ENCODE measurements around the gene TAS2R40.
"Not testable (repeated sequence)": the region's sequence is repeated elsewhere in the genome, so short reads cannot be mapped to it uniquely, and the experiment has no call there.

The TAS2R40 gene

GRCh38 chr7:143256325-143256724 is 34.5 kb downstream of the TAS2R40 start:
- no peaks in the 10 kb centered on the region for H3K4me1 ChIP-seq (ENCODE audit: control insufficient read depth, insufficient read depth, low read length)
- no peaks in the 10 kb centered on the region for H3K27me3 ChIP-seq (ENCODE audit: control insufficient read depth, insufficient read depth, low read length)
- no peak overlapping the region for H3K9ac ChIP-seq (ENCODE audit: low read depth, low read length)
- no peak overlapping the region for H3K4me3 ChIP-seq (ENCODE audit: low read depth, low read length)
- H3K9me3 ChIP-seq (ENCODE audit: control insufficient read depth, insufficient read depth, low read length) = no peaks in the 10 kb centered on the region
- H3K36me3 ChIP-seq (ENCODE audit: control insufficient read depth, insufficient read depth, low read length) = no peaks in the 10 kb centered on the region

- Histone ChIP-seq H3K4me1 (ENCODE audit: control insufficient read depth, insufficient read depth, low read length) (no peaks in the 10 kb centered on the region), H3K27me3 (ENCODE audit: control insufficient read depth, insufficient read depth, low read length) (no peaks in the 10 kb centered on the region)
Observed at GRCh38 chr7:143256932-143257331, 35.1 kb downstream of the TAS2R40 start.

GRCh38 chr7:143257501-143257900 is 35.7 kb downstream of the TAS2R40 start:
- no peaks in the 10 kb centered on the region for H3K36me3 ChIP-seq (ENCODE audit: control insufficient read depth, insufficient read depth, low read length)
- H3K9me3 ChIP-seq (ENCODE audit: control insufficient read depth, insufficient read depth, low read length) = no peaks in the 10 kb centered on the region
- no peak overlapping the region for H3K4me3 ChIP-seq (ENCODE audit: low read depth, low read length)
- H3K4me1 ChIP-seq (ENCODE audit: control insufficient read depth, insufficient read depth, low read length) = no peaks in the 10 kb centered on the region
- no peaks in the 10 kb centered on the region for H3K27me3 ChIP-seq (ENCODE audit: control insufficient read depth, insufficient read depth, low read length)
- no peak overlapping the region for H3K9ac ChIP-seq (ENCODE audit: low read depth, low read length)

More at GRCh38 chr7:143256932-143257331, 35.1 kb downstream of the TAS2R40 start:
- no peaks in the 10 kb centered on the region for H3K9me3 ChIP-seq (ENCODE audit: control insufficient read depth, insufficient read depth, low read length)
- no peaks in the 10 kb centered on the region for H3K36me3 ChIP-seq (ENCODE audit: control insufficient read depth, insufficient read depth, low read length)
- H3K9ac ChIP-seq (ENCODE audit: low read depth, low read length) = no peak overlapping the region
- H3K4me3 ChIP-seq (ENCODE audit: low read depth, low read length) = no peak overlapping the region

- Histone ChIP-seq H3K27me3 (ENCODE audit: control insufficient read depth, insufficient read depth, low read length) (no peaks in the 10 kb centered on the region), H3K9ac (ENCODE audit: low read depth, low read length) (no peak overlapping the region), H3K36me3 (ENCODE audit: control insufficient read depth, insufficient read depth, low read length) (no peaks in the 10 kb centered on the region), H3K4me1 (ENCODE audit: control insufficient read depth, insufficient read depth, low read length) (peaks cover 3% of the 10 kb centered on the region), H3K9me3 (ENCODE audit: control insufficient read depth, insufficient read depth, low read length) (no peaks in the 10 kb centered on the region), H3K4me3 (ENCODE audit: low read depth, low read length) (no peak overlapping the region)
Observed at GRCh38 chr7:143258831-143259230, 37.0 kb downstream of the TAS2R40 start.

- Histone ChIP-seq H3K27me3 (ENCODE audit: control insufficient read depth, insufficient read depth, low read length) (peaks cover 5% of the 10 kb centered on the region), H3K4me1 (ENCODE audit: control insufficient read depth, insufficient read depth, low read length) (peaks cover 3% of the 10 kb centered on the region), H3K9me3 (ENCODE audit: control insufficient read depth, insufficient read depth, low read length) (no peaks in the 10 kb centered on the region), H3K4me3 (ENCODE audit: low read depth, low read length) (no peak overlapping the region), H3K36me3 (ENCODE audit: control insufficient read depth, insufficient read depth, low read length) (no peaks in the 10 kb centered on the region), H3K9ac (ENCODE audit: low read depth, low read length) (no peak overlapping the region)
Observed at GRCh38 chr7:143259765-143260164, 37.9 kb downstream of the TAS2R40 start.

- H3K36me3 ChIP-seq (ENCODE audit: control insufficient read depth, insufficient read depth, low read length) = no peaks in the 10 kb centered on the region
- no peaks in the 10 kb centered on the region for H3K9me3 ChIP-seq (ENCODE audit: control insufficient read depth, insufficient read depth, low read length)
- H3K27me3 ChIP-seq (ENCODE audit: control insufficient read depth, insufficient read depth, low read length) = peaks cover 7% of the 10 kb centered on the region
- no peak overlapping the region for H3K4me3 ChIP-seq (ENCODE audit: low read depth, low read length)
- H3K4me1 ChIP-seq (ENCODE audit: control insufficient read depth, insufficient read depth, low read length) = peaks cover 3% of the 10 kb centered on the region
- H3K9ac ChIP-seq (ENCODE audit: low read depth, low read length) = no peak overlapping the region
Observed at GRCh38 chr7:143261901-143262300, 40.1 kb downstream of the TAS2R40 start.

- H3K4me3 ChIP-seq (ENCODE audit: low read depth, low read length) = peak within 1 kb of the TSS; percentile 89
- peaks cover 7% of the 10 kb centered on the region for H3K27me3 ChIP-seq (ENCODE audit: control insufficient read depth, insufficient read depth, low read length)
- H3K9ac ChIP-seq (ENCODE audit: low read depth, low read length) = peak within 1 kb of the TSS; percentile 83
- no peaks in the 10 kb centered on the region for H3K36me3 ChIP-seq (ENCODE audit: control insufficient read depth, insufficient read depth, low read length)
- no peaks in the 10 kb centered on the region for H3K9me3 ChIP-seq (ENCODE audit: control insufficient read depth, insufficient read depth, low read length)
- H3K4me1 ChIP-seq (ENCODE audit: control insufficient read depth, insufficient read depth, low read length) = peaks cover 3% of the 10 kb centered on the region
Observed at GRCh38 chr7:143263266-143264195, 41.7 kb downstream of the TAS2R40 start, which contains the start of gene GSTK1. TSS of gene GSTK1 (plus strand) at chr7:143263441. CDS start at chr7:143263514, 73 bp downstream.

- H3K4me1 ChIP-seq (ENCODE audit: control insufficient read depth, insufficient read depth, low read length) = not testable (repeated sequence)
Observed at GRCh38 chr7:143264196-143264568, 42.3 kb downstream of the TAS2R40 start.

GRCh38 chr7:143265017-143265693 is 43.3 kb downstream of the TAS2R40 start:
- H3K4me3 ChIP-seq (ENCODE audit: low read depth, low read length) = no peak overlapping the region
- peaks cover 7% of the 10 kb centered on the region for H3K27me3 ChIP-seq (ENCODE audit: control insufficient read depth, insufficient read depth, low read length)
- H3K9me3 ChIP-seq (ENCODE audit: control insufficient read depth, insufficient read depth, low read length) = no peaks in the 10 kb centered on the region
- no peak overlapping the region for H3K9ac ChIP-seq (ENCODE audit: low read depth, low read length)
- peaks cover 3% of the 10 kb centered on the region for H3K4me1 ChIP-seq (ENCODE audit: control insufficient read depth, insufficient read depth, low read length)
- no peaks in the 10 kb centered on the region for H3K36me3 ChIP-seq (ENCODE audit: control insufficient read depth, insufficient read depth, low read length)

More at GRCh38 chr7:143264196-143264568, 42.3 kb downstream of the TAS2R40 start:
- H3K4me3 ChIP-seq (ENCODE audit: low read depth, low read length) = peak overlapping the region; percentile 89
- H3K36me3 ChIP-seq (ENCODE audit: control insufficient read depth, insufficient read depth, low read length); H3K27me3 ChIP-seq (ENCODE audit: control insufficient read depth, insufficient read depth, low read length); H3K9ac ChIP-seq (ENCODE audit: low read depth, low read length); H3K9me3 ChIP-seq (ENCODE audit: control insufficient read depth, insufficient read depth, low read length): not testable (repeated sequence)

- no peak overlapping the region for H3K4me3 ChIP-seq (ENCODE audit: low read depth, low read length)
- H3K27me3 ChIP-seq (ENCODE audit: control insufficient read depth, insufficient read depth, low read length) = peaks cover 7% of the 10 kb centered on the region
- no peaks in the 10 kb centered on the region for H3K9me3 ChIP-seq (ENCODE audit: control insufficient read depth, insufficient read depth, low read length)
- H3K4me1 ChIP-seq (ENCODE audit: control insufficient read depth, insufficient read depth, low read length) = no peaks in the 10 kb centered on the region
- no peaks in the 10 kb centered on the region for H3K36me3 ChIP-seq (ENCODE audit: control insufficient read depth, insufficient read depth, low read length)
- H3K9ac ChIP-seq (ENCODE audit: low read depth, low read length) = no peak overlapping the region
Observed at GRCh38 chr7:143269251-143269650, 47.4 kb downstream of the TAS2R40 start.

GRCh38 chr7:143271240-143271639 is 49.4 kb downstream of the TAS2R40 start:
- Histone ChIP-seq H3K36me3 (ENCODE audit: control insufficient read depth, insufficient read depth, low read length) (no peaks in the 10 kb centered on the region), H3K9ac (ENCODE audit: low read depth, low read length) (no peak overlapping the region), H3K4me1 (ENCODE audit: control insufficient read depth, insufficient read depth, low read length) (no peaks in the 10 kb centered on the region), H3K4me3 (ENCODE audit: low read depth, low read length) (no peak overlapping the region), H3K27me3 (ENCODE audit: control insufficient read depth, insufficient read depth, low read length) (no peaks in the 10 kb centered on the region), H3K9me3 (ENCODE audit: control insufficient read depth, insufficient read depth, low read length) (no peaks in the 10 kb centered on the region)

All from iPS-15b (cell line).